ENCODE measurements around the gene INPP5F.

GRCh38 chr10:119801176-119801575 lies 75.3 kb downstream of the INPP5F start:
- TF ChIP-seq POLR2AphosphoS5 (IDR thresholded peaks at IDR 0.05) (no peak), CTCF (IDR thresholded peaks at IDR 0.05 in 8 of 11, conservative IDR thresholded peaks at IDR 0.05 in 3 of 11) (no peak), POLR2A (IDR thresholded peaks at IDR 0.05) (no peak)

All from spleen (tissue), 7 donors.